Left lobe of liver (tissue), 2 donors: ENCODE data around the gene ATG7. TPM values are rescaled to one million over a fixed set of nuclear protein-coding genes. Genes with fewer than 3 reads are reported as not detected.
"Not testable (repeated sequence)": the region's sequence is repeated elsewhere in the genome, so short reads cannot be mapped to it uniquely, and the experiment has no call there.

Source experiments
- ATAC-seq: fragments of 200-7000 bp; cut with Tn5 transposase; one replicate; pipeline ENCODE4 v1.9.1; 2020; ENCODE audit warnings: mild to moderate bottlenecking, moderate library complexity
- DNase-seq: peaks from one replicate; pipeline ENCODE4 v3.0.0-alpha.2; 2020; ENCODE audit warnings: low spot score
- total RNA-seq: library from RNA; stranded (reverse); gene quantifications from one replicate; pipeline ENCODE4 v1.2.1, GENCODE V29; 2021
- donor health status: DM: no; HTN: no; CAD: no; lungs with moderate emphysema.
- donor health status: DM: no; HTN: yes; CAD: no.

ATG7 gene
- total RNA-seq, 1 donor from 2014 or later, result 12.2 TPM

- DNase-seq, result no peak
- ATAC-seq, result no peak
Observed at GRCh38 chr3:11581237-11582190, 309.3 kb downstream of the ATG7 start.

- DNase-seq (no peak), ATAC-seq (peak; percentile 54)
Observed at GRCh38 chr3:11582191-11582968, 310.2 kb downstream of the ATG7 start.

DNA sequence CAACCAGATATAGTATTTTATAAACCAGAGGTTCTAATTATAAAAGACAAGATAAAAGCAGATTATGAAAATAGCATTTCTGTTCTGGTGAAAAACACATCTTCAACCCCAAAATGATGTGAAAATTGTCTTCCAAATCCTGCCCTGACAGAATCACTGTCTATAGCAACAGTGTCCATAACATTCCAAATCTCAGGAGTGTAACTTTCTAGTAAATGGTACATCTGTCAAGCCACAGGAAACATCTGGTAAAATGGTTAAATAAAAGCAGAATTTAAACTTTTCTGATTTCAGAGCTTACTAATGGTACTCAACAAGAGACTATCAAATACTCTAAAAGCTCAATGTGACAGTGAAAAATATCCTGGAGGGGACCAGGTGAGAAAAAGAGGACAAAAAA, 311.0 kb downstream of the ATG7 start:
- no peak for ATAC-seq
- DNase-seq, result no peak

DNA sequence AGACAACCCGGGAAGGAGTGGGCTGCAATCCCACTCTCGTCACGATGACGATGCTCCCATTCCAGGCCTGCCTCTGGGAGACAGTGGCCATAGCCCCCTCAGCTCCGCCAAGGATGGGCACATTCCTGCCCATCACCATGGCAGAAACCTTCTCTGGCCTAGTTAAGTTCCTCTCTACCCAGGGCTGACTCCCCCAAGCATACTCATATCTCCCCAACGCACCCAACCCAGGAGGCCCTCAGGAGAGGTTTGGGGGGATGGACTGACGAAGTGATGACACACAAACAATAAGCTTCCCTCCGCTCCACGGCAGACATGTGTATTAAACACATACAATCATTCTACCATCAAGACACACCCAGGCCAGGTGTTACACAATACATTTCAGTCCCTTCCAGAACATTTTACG, 311.4 kb downstream of the ATG7 start:
- ATAC-seq (no peak), DNase-seq (no peak)

DNA sequence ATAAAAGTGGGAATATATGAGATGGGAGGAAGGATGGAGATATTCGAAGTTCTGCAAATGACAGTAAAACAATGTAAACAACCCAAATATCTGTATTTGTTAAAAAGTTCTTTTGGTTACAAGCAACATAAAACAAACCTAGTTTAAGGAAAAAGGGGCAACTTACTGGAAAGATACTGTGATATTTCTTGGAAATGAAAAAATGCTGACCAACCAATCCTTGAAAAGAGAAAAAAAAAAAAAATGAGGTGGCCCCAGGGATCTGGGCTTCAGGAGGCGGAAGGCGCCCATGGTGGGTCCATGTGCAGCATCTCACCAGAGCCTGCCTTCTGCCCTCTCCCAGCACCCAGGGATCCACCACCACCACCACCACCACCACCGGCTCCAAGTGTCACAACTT, 312.4 kb downstream of the ATG7 start:
- DNase-seq, result no peak
- no peak for ATAC-seq

DNA sequence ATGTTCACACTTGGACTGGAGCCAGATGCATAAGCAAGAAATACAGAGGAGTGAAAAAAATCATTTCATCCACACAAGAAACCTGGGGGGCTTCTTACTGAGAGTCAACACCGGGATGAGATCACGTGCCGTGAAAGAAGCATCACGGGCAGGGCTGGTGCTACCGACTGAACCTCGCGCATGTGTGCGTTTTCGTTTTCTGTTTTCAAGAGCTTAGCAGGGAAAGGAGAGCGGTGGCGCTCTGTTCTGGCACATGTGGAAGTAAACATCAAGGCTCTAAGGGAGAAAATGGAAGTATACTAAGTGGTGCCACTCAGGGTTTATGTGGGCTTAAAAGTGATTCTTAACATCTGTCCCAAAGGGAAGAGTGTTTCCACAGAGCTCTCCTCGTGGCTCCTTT, 315.6 kb downstream of the ATG7 start:
- no peak for DNase-seq
- no peak for ATAC-seq

DNA sequence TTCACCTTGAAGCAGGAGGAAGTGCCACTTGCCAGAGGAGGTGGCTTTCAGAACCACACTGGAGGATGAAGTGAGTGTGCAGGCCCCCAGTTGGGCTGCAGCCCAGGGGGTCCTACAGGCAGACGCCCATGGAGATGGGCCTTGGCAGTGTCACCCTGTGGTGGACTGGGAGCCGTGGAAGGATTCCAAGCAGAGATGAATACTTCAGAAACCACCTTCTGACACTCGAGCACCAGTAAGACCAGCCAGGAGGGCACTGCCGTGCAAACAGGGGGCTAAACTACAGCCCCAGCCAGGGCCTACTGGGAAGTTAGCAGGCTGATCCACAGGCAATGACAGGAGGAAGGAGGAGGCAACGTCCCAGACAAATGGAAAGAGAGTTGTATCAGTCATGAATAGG, 316.1 kb downstream of the ATG7 start:
- DNase-seq (no peak), ATAC-seq (no peak)

DNA sequence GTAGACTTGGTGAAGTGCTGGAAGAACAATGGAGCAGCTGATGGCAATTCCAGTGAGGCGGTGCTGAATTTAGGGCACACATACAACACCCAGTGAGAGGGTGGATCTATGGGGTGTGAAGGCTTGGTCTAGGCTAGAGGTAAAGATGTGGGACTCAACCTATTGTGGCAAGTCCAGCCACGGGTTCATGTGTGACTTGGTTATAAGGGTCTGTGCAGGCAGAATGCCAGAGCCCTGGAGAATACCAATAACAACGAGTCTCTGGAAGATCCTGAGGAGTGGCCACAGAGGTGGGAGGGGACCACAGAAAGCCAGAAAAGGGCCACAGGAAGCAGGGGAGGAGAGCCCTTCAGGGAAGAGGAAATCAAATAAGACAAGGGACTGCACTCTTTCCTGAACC, 316.6 kb downstream of the ATG7 start:
- DNase-seq (no peak), ATAC-seq (no peak)

GRCh38 chr3:11589706-11590105, 317.5 kb downstream of the ATG7 start:
- no peak for ATAC-seq

GRCh38 chr3:11591002-11591355, 318.8 kb downstream of the ATG7 start:
- DNase-seq, result no peak
- ATAC-seq, result no peak

More at GRCh38 chr3:11589706-11590105, 317.5 kb downstream of the ATG7 start:
- DNase-seq, result no peak

DNA sequence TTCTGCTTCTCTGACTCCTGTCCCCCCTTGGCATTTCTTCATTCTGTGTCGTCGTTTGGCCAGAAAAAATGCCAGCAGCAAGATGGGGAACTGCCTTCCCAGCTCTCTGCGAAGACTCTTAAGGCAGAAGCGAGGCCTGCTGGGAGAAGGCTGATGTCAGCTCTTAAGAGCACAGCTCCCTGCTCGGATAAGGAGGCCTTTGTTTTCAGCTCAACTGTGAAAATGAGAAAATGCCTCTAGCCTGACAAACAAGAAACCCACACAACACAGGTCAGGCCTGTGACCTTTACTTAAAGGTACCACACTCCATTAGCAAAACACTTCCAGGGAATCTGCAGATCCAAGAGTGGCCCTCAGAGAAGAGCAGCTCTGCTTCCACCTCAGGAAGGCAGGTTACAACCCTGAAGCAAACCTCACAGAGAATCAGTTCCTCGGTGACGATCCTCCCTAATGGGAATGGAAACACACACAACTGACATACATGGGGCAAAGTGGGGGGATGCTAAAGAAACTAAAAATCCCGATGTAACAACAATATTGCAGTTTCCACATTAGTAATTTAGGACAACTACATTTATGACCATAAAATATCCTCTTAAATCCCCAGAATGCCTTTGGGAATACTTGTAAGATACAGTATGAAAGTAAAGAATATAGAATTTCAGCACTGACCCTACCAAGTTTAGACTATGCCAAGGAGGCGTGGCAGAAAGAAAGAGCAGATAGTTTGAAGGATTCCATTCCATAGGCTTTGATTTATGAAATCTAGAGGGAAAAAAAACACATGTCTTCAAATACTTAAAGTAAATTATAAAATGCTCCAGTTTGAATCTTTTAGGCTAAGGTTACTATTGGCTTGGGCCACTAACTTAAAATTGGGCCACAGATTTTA, 319.4 kb downstream of the ATG7 start:
- ATAC-seq, result peak; percentile 65
- DNase-seq, result no peak

GRCh38 chr3:11592445-11593298, 320.5 kb downstream of the ATG7 start:
- DNase-seq (no peak), ATAC-seq (peak; percentile 12)

- DNase-seq (no peak), ATAC-seq (no peak)
Observed at GRCh38 chr3:11593318-11594034, 321.3 kb downstream of the ATG7 start.

DNA sequence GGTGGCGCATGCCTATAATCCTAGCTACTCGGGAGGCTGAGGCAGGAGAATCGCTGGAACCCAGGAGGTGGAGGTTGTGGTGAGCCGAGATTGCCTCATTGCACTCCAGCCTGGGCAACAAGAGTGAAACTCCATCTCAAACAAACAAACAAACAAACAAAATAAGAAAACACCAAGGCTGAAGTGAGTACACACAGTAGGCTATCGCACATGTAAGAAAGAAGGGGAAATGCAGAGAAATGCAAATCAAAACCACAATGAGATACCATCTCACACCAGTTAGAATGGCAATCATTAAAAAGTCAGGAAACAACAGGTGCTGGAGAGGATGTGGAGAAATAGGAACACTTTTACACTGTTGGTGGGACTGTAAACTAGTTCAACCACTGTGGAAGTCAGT, 322.8 kb downstream of the ATG7 start:
- ATAC-seq, DNase-seq: not testable (repeated sequence)

DNA sequence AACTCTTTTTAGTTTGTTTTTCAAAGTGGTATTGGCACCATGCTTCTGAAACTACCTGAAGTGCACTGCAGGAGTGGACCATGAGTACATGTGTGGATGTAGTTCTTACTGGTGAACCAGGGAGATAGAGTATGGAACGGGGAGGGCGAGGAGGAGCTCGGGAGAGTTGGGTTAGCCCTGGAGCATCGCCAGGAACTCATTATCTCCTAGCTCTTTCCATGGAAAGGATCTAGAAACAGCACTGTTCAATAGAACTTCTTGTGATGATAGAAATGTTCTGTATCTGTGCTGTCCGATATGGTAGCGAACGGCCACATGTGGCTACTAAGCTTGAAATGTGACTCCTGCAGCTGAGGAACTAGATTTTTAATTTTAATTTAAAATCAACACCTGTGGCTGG, 324.2 kb downstream of the ATG7 start:
- no peak for ATAC-seq
- no peak for DNase-seq

- DNase-seq, result no peak
- peak; percentile 63 for ATAC-seq
Observed at GRCh38 chr3:11600501-11601282, 328.5 kb downstream of the ATG7 start.

DNA sequence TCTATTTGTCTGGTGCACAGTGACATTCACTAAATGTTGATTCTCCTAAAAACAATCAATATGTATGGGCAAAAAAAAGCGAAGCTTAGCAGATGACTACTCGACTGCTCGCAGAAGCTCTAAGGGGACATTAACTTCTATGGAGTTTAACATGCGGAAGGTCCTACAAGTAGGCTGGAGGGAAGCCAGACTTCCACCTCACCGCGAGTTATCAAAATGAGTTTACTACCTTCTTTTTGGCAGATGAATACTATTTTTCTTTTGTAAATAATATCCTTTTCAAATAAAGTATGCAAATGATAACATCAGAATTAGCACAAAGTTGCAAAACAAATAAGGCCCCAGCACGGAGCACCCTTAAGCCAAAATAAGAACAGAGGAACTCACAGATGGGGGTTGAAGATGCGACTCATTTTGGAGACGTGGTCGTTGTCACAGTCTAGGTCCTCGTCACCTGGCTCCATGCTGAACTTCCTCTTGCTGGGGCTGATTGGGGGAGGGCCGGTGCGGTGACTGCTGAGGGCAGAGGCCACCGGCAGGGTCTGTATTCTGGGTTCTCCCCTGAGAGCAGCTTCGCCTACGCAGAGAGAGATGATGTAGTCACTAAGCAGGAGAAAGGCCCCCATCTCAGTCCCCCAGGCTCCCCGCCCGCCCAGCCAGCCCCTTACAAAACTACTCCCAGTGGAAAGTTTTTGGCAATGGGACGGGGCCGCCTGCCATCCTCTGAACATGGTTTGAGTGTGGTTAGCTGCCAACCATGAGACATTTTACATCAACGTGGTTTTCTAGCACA, 329.4 kb downstream of the ATG7 start:
- ATAC-seq (no peak), DNase-seq (no peak)
